HS-5 (cell line): ENCODE data around the gene GUCY1B1.

Source experiments
- DNase-seq: peaks from one replicate; pipeline ENCODE4 v3.0.0-alpha.2; 2012; ENCODE audit warnings: low read depth

The GUCY1B1 gene

GRCh38 chr4:155758481-155759371 is at the start of gene GUCY1B1:
Gene GUCY1B1 (plus strand): TSS chr4:155759021. CDS start chr4:155759141, 120 bp downstream.
- DNase-seq, result peak; percentile 63

DNA sequence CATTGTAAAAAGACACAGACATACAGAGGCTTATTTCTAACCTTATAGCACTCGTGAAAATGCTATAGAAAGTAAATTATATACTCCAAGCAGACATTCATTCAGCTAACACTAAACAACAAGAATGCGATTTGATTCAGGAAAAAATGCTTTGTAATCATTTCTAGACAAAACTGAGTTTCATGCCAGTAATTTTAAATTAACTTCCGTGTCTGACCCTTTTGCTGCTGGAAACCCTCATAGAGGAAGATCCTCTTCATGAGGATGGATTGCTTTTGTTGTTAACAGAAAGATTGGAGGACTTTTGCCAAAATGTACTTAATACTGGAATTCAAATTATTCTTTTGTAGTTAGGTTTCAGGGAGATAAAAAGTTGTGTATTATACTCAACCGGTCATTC is 48.9 kb upstream of the GUCY1B1 start:
- DNase-seq, result no peak

DNA sequence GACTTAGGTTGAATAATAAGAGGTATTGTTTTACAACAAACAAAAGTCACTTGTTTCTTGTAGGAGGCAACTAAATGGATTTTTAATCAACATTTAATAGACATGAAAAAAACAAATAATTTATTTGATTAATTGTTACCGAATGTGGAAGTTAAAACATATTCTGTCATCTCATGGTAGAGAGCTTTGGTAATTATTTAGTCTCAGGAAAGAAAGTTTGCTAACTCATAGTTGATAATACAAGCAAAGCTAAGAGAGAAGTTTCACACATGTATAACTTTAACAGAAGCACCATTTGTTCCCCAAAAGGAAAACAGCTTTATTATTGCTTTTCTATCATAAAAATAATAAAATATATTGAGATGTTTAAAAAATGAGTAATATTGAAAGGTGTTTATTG is 47.3 kb upstream of the GUCY1B1 start:
- DNase-seq, result no peak

- no peak for DNase-seq
Observed at GRCh38 chr4:155712846-155713245, 46.0 kb upstream of the GUCY1B1 start.

- DNase-seq, result no peak
Observed at GRCh38 chr4:155713911-155714310, 44.9 kb upstream of the GUCY1B1 start.

DNA sequence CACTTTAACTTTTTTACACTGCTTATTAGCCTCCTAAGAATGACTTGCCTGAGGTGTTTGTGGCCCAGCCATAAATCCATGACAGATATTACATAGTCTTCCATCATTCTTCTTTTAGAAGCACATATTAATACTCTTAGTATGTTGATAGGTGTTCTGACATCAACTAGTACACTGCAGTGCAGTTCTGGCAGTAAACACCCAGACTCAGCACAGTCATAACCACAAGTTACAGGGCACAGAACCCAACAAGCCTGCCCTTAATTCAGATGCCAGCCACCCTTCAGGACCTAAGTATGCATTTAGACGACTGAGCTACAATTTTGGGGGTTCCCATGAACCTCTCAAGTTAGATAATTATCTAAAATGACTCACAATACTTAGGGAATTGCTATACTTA is 36.5 kb upstream of the GUCY1B1 start:
- DNase-seq, result no peak

- DNase-seq, result no peak
Observed at GRCh38 chr4:155722816-155723499, 35.9 kb upstream of the GUCY1B1 start.

DNA sequence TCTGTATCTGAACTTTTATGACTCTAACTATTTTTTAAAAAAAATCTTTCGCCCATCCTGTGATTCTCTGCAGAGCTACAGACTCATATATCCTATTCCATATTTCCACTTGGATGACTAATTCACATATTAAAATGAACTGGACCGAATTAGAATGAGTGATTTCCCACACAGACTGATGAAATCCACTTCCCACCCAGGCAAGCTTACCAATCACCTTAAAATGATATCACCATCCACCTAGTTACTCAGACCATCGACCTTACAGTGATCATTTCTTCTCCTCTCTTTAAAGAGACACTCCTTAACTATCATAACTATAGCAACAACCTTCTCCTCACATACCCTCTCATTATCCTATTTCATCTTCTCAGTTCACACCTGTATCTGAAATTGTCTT is 34.1 kb upstream of the GUCY1B1 start:
- DNase-seq, result no peak

DNA sequence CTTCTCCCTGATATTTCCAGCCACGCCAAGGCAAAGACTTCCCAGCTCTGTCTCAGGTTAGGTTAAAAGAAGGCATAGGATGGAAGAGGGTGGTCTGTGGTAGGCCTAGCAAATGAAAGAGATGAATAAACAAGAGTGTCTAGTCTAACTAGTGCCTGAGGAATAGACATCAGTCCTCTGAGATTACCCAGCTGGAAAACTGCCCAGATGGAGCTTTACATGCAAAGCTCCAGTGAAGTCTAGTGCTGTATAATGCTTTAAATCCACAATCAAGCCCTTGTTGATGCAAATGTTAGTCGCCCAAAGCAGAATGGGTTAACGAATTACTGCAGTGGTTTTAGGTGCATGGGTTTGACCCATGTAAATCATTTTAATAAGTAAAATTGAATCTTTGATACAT is 24.8 kb upstream of the GUCY1B1 start:
- DNase-seq, result no peak

DNA sequence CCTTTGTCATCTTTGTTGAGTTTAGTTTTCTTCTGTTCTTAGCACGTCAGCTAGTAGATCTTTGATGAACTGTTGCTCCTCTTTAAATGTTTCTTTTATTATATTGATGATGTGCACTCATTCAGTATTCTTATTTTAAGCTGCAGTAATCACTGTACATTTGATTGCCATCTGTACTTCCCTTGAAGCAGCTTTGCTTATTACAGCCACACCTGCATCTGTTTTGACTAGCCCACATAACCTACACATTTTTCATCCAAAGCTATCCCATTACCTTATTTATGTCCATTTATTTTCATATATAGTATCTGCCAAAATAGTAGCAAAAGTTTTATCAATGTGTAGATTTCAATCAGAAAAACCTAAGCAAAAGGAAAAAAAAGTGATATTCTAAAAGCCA is 23.9 kb upstream of the GUCY1B1 start:
- no peak for DNase-seq

DNA sequence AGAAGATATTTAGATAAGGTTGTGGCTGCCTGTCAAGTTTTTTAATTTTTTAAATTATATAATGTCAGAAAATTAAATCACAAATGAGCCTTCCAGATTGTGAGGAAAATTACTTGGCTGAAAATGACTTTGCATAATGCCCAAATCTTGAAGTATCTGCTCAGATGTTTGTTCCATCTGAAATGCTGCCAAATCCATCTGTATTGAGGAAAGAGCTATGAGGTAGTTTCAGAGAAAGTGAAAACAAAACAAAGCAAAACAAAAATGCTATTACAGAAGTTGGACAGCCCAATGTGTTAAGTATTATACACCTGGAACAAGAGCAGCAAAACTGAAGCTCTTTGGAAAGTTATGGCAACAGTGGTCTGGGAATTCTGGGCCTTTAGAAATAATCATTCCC is 23.3 kb upstream of the GUCY1B1 start:
- DNase-seq, result no peak

- DNase-seq, result peak; percentile 54
Observed at GRCh38 chr4:155738548-155738947, 20.3 kb upstream of the GUCY1B1 start.

DNA sequence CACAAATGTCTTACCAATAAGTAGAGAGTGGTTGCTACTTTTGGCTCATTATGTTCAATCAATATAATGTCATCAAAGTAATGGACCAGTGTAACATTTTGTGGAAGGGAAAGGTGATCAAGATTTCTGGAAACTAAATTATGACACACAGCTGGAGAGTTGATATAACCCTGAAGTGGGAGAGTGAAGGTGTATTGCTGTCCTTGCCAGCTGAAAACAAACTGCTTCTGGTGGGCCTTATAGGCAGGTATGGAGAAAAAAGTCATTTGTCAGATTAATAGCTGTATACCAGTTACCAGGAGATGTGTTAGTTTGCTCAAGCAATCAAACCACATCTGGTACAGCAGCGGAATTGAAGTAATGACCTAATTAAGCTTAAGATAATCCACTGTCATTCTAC is 17.3 kb upstream of the GUCY1B1 start:
- DNase-seq, result no peak

DNA sequence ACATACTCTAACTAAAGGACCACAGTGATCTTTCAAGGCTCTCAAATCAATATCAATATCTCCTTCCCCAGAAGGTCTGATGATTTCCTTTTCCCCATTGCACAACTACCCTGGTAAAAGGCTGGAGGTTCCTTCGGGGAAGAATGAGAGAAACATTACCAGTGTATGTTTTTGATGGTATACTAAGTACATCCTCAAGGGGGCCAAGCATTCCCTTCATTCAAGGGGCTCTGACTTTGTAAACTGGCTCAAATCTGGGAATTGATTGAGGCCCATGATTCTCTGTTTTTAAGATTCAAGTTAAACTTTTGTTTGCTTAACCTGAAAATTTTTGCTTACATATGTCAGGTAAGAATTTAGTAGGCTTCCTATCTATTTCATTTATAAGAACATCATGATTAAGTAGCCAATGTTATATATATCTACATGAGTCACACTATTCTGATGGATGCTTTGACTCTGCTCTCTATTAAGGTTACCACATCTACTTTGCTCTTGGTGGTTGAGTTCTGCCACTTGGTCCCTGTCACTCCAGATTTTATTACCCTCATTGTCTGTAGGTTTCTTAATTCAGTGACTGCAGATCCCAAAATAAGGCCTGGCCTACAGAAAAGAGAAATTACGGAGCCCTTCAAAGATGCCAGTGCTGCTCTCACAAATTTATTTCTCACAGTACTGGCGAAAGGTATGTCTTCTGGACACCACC is 16.4 kb upstream of the GUCY1B1 start:
- no peak for DNase-seq

GRCh38 chr4:155745984-155746383 is 12.8 kb upstream of the GUCY1B1 start:
- DNase-seq, result no peak

- DNase-seq, result no peak
Observed at GRCh38 chr4:155748039-155748438, 10.8 kb upstream of the GUCY1B1 start.

DNA sequence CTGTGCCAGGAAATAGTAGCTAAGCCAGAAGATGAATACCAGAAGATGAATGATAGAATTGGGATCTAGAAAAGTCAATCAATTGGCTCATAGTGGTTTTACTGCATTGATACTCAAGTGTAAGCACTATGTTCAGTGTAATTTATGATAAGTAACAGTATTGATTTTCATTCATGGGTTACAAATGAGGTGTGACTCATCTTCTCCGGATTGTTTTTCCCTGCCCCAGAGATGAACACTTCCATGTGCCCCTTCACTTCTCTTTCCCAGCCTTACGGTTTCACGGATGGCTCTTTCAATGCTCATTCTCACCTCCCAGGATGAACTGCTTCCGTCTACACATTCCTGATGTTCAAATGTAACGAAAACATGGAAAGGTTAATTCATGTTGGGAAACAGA is 9.8 kb upstream of the GUCY1B1 start:
- DNase-seq, result no peak

- no peak for DNase-seq
Observed at GRCh38 chr4:155751569-155751968, 7.3 kb upstream of the GUCY1B1 start.

DNA sequence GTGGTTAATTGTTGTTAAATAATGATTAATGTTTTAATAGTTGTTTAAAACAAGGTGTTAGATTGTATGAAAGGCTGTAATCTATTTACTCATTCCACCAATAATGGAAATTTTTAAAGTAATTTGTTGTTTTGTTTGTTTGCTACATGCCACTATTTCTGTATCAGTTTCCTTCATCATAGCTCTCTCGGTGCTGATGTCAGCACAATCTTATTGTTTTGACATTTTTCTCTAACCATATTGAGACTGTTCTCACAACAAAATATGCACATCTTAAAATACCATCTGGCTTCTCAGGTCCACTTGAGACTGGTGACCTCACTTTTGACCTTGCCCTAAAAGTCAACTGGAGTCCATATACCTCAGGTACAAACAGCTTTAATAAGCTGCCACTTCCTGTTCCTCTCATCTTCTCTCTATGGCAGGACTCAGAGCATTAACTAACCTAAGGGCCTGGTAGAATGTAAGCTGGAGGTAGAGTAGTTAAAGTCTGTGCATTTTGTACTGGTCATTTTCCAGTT is 1.0 kb upstream of the GUCY1B1 start:
- DNase-seq, result no peak

DNA sequence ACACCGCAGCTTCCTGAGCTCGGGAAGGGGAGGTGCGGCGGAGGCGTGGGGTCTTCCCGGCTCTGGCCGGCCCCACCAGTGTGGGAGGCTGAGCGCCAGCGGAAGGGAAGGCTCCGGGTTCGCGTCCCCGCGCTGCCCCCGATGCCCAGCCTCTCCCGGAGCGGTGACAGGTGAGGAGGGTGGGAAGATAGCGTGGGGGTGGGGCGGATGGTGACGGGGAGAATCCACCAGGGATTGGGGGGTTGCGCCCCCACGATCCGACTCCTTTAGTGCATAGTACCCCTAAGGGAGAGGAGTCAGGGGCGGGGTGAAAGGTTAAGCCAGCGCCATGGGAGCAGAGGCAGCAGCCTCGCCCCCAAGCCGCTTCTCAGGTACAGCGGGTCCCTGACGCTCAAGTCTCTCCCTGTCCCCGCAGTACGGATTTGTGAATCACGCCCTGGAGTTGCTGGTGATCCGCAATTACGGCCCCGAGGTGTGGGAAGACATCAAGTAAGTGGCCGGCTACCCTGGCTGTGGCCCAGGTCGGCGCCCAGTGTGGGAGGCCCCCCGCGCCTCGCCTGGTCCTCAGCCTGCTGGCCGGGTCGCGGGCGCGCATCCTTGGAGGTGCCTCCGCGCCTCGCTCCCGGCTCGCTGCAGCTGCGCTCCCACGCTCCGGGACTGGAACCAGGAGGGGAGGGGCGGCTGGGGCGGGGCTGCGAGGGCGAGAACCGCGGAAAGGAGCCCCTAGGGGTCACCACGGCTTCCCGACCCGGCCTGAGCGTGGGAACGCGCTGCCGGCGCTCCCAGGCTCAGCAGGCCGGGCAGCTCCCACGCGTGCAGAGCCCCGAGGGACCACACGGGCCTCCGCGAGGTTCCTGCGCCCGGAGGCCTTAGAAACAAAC is 791 bp downstream of the GUCY1B1 start:
- DNase-seq, result no peak

GRCh38 chr4:155761047-155761446 is 2.2 kb downstream of the GUCY1B1 start:
- DNase-seq, result no peak

DNA sequence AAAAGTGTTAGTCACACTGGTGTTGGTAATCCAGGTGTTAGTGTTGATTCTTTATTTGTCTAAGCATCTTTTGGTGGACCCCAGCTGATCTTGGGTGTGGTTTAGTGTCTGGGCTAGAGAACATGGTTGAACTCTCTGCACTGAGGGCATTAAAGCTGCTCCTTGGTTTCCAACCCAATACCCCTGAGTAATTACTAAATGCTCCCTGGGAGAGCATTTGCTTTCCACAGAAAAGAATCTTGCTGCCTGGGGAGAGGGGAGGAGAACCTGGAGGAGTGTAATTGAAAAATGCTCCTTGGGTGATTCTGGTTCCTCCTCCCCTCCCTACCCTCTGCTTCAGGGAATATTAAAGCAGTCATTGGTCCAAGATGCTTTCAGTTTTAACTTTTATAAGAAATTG is 3.1 kb downstream of the GUCY1B1 start:
- no peak for DNase-seq
